ENCODE measurements around the gene HYAL2.

The HYAL2 gene

GRCh38 chr3:50355829-50356552 is 33.4 kb upstream of the HYAL2 start:
- Histone ChIP-seq H3K4me1 (ENCODE audit: low read depth, poor library complexity, severe bottlenecking) (peaks cover 15% of the 10 kb centered on the region), H4K20me1 (ENCODE audit: insufficient read depth) (no peaks in the 10 kb centered on the region), H3K36me3 (ENCODE audit: insufficient read depth) (no peaks in the 10 kb centered on the region), H3K9ac (no peak overlapping the region), H3K4me3 (IDR thresholded peaks at IDR 0.05; ENCODE audit: insufficient read depth, low read depth, low read length) (no peak overlapping the region), H3K4me2 (peak overlapping the region; percentile 57; the same call in 1 of the 2 replicates), H3K27ac (no peak overlapping the region), H2AFZ (ENCODE audit: low read depth) (no peak overlapping the region), H3K27me3 (ENCODE audit: insufficient read depth, low read depth) (no peaks in the 10 kb centered on the region), H3K79me2 (ENCODE audit: insufficient read depth, low read depth) (peaks cover 24% of the 10 kb centered on the region; the same call in 1 of the 2 replicates)
- TF ChIP-seq CTCF (conservative IDR thresholded peaks at IDR 0.05; ENCODE audit: low read depth, low read length) = no peak

DNA sequence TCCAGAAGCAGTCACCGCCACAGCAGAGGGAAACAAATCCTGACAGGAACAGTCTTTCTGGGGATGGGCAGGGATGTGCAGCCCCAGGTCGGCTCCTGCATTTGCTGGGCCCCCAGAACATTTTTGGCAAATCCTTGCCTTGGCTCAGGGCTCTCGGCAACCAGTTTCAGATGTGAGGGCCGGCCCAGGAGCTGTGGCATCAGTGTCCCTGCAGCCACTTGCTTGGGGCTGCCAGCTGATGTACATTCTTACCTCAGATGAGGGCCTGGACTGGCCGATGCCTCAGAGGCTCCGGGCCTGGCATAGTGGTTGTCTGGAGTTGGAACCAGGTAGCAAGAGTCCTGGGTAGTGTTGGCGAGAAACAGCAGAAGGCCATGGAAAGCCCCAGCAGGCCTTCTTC is 32.3 kb upstream of the HYAL2 start:
- no peak overlapping the region for H3K9ac ChIP-seq
- peaks cover 14% of the 10 kb centered on the region for H3K4me1 ChIP-seq (ENCODE audit: low read depth, poor library complexity, severe bottlenecking)

DNA sequence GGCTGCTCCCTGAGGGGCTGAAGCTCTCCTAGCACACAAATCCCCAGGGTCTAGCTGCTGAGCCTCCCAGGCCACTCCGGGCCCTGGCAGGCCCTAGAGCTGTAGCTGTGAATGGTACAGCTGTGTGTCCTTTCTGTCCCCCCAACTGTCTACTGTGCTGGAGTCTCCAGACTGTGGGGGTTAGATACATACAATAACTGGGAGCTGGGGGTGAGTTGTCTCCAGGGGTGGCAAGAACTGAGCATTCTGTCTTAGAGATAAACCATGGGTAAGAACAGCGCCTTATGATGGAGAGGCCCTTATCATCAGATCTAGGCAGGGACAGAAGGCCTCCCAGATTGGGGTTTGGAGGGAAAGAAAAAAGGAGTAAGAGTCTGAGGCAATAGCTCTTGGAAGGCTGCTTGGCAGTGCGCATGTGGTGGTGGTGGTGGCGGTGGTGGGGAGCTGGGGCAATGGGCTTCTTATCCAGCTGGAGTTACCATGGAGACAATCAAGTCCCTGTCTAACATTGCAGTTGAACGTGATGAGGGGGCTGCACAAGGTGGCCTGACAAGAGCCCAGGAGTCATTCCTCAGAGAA is 31.7 kb upstream of the HYAL2 start:
- H3K79me2 ChIP-seq (ENCODE audit: insufficient read depth, low read depth) = peaks cover 24% of the 10 kb centered on the region; the same call in 1 of the 2 replicates

More for the DNA sequence above, 32.3 kb upstream of the HYAL2 start:
- H3K79me2 ChIP-seq (ENCODE audit: insufficient read depth, low read depth) = peaks cover 24% of the 10 kb centered on the region; the same call in 1 of the 2 replicates
- no peaks in the 10 kb centered on the region for H3K27me3 ChIP-seq (ENCODE audit: insufficient read depth, low read depth)
- no peak overlapping the region for H2AFZ ChIP-seq (ENCODE audit: low read depth)
- H3K4me2 ChIP-seq = no peak overlapping the region
- no peaks in the 10 kb centered on the region for H4K20me1 ChIP-seq (ENCODE audit: insufficient read depth)
- no peaks in the 10 kb centered on the region for H3K36me3 ChIP-seq (ENCODE audit: insufficient read depth)
- no peak overlapping the region for H3K27ac ChIP-seq
- TF ChIP-seq CTCF (conservative IDR thresholded peaks at IDR 0.05; ENCODE audit: low read depth, low read length) = no peak
- H3K4me3 ChIP-seq (IDR thresholded peaks at IDR 0.05; ENCODE audit: insufficient read depth, low read depth, low read length) = no peak overlapping the region

More for the DNA sequence above, 31.7 kb upstream of the HYAL2 start:
- no peaks in the 10 kb centered on the region for H4K20me1 ChIP-seq (ENCODE audit: insufficient read depth)
- H2AFZ ChIP-seq (ENCODE audit: low read depth) = no peak overlapping the region
- H3K9ac ChIP-seq = no peak overlapping the region
- H3K27me3 ChIP-seq (ENCODE audit: insufficient read depth, low read depth) = no peaks in the 10 kb centered on the region
- no peak overlapping the region for H3K27ac ChIP-seq
- H3K4me3 ChIP-seq (IDR thresholded peaks at IDR 0.05; ENCODE audit: insufficient read depth, low read depth, low read length) = no peak overlapping the region
- H3K36me3 ChIP-seq (ENCODE audit: insufficient read depth) = no peaks in the 10 kb centered on the region
- TF ChIP-seq CTCF (conservative IDR thresholded peaks at IDR 0.05; ENCODE audit: low read depth, low read length) = no peak
- H3K4me1 ChIP-seq (ENCODE audit: low read depth, poor library complexity, severe bottlenecking) = peaks cover 19% of the 10 kb centered on the region
- H3K4me2 ChIP-seq = no peak overlapping the region
